IMR-90 (cell line): ENCODE measurements around the gene RASA1. TPM values are rescaled to one million over a fixed set of nuclear protein-coding genes. Genes with fewer than 3 reads are reported as not detected.

Experiments
- ATAC-seq: fragments of 200-7000 bp; cut with Tn5 transposase; 2 replicates; pipeline ENCODE4 v1.9.1; 2020; ENCODE audit warnings: low read depth, mild to moderate bottlenecking, moderate library complexity
- BruUV-seq: library from RNA; stranded (reverse); fragments of 400-500 nt; replicated peaks from 2 replicates; lab custom pipeline; 2021; lab: Mats Ljungman, UMichigan
- CTCF ChIA-PET: fragments of 300-600 bp; formaldehyde crosslinking; extraction: SDS; loops from one replicate; lab custom pipeline; 2021; ENCODE audit warnings: antibody characterized with exemption; lab: Yijun Ruan, JAX
- POLR2A ChIA-PET: fragments of 300-600 bp; sonication (Branson Sonifier 250); formaldehyde crosslinking; loops from one replicate; lab custom pipeline; 2022; ENCODE audit warnings: antibody characterized with exemption; ENCODE audit not compliant: unreplicated experiment; lab: Charles Lee
- DNase-seq: peaks from one replicate; pipeline ENCODE4 v3.0.0; 2013
- H2AFZ ChIP-seq: replicated peaks from 2 replicates; pipeline ENCODE3; 2013; ENCODE audit warnings: low read length, mild to moderate bottlenecking; ENCODE audit not compliant: poor library complexity
- H2AK5ac ChIP-seq: 2 replicates; pipeline ENCODE4 v1.6.1; 2013; ENCODE audit warnings: low read depth, low read length, inconsistent platforms
- H2AK9ac ChIP-seq: replicated peaks from 2 replicates; pipeline ENCODE3; 2013; ENCODE audit warnings: mild to moderate bottlenecking, low read depth, low read length, moderate library complexity; ENCODE audit not compliant: poor library complexity
- H2BK120ac ChIP-seq: 2 replicates; pipeline ENCODE4 v1.6.1; 2013; ENCODE audit warnings: low read depth, low read length, inconsistent platforms
- H2BK15ac ChIP-seq: 3 replicates; pipeline ENCODE4 v1.6.1; 2013; ENCODE audit warnings: low read depth, low read length, inconsistent platforms
- H2BK20ac ChIP-seq: 2 replicates; pipeline ENCODE4 v1.6.1; 2013; ENCODE audit warnings: low read depth, mild to moderate bottlenecking, inconsistent platforms, low read length, moderate library complexity
- H2BK5ac ChIP-seq: 2 replicates; pipeline ENCODE4 v1.6.1; 2013; ENCODE audit warnings: mild to moderate bottlenecking, low read depth, low read length, inconsistent platforms; ENCODE audit not compliant: poor library complexity, severe bottlenecking
- H3K14ac ChIP-seq: replicated peaks from 2 replicates; pipeline ENCODE4 v1.6.1; 2013; ENCODE audit warnings: low read depth, low read length, inconsistent platforms
- H3K18ac ChIP-seq: 2 replicates; pipeline ENCODE4 v1.6.1; 2013; ENCODE audit warnings: low read depth, low read length, control low read depth
- H3K23ac ChIP-seq: 2 replicates; pipeline ENCODE4 v1.6.1; 2013; ENCODE audit warnings: low read depth, low read length, inconsistent platforms
- H3K27ac ChIP-seq: 2 replicates; pipeline ENCODE4 v1.5.1; 2013; ENCODE audit warnings: mild to moderate bottlenecking, control low read depth, low read length; ENCODE audit not compliant: insufficient read depth
- H3K27me3 ChIP-seq: 2 replicates; pipeline ENCODE4 v1.6.1; 2013; ENCODE audit warnings: low read length; ENCODE audit not compliant: control insufficient read depth, insufficient read depth
- H3K36me3 ChIP-seq: 2 replicates; pipeline ENCODE4 v1.6.1; 2013; ENCODE audit warnings: low read length, mixed read lengths; ENCODE audit not compliant: control insufficient read depth, insufficient read depth
- H3K4ac ChIP-seq: 2 replicates; pipeline ENCODE4 v1.6.1; 2013; ENCODE audit warnings: low read depth, low read length, inconsistent platforms
- H3K4me1 ChIP-seq: 2 replicates; pipeline ENCODE4 v1.6.1; 2013; ENCODE audit warnings: low read length, mixed read lengths; ENCODE audit not compliant: control insufficient read depth, insufficient read depth
- H3K4me2 ChIP-seq: 2 replicates; pipeline ENCODE4 v1.6.1; 2013; ENCODE audit warnings: low read depth, mild to moderate bottlenecking, control low read depth, low read length, moderate library complexity
- H3K4me3 ChIP-seq: 2 replicates; pipeline ENCODE4 v1.5.1; 2013; ENCODE audit warnings: low read depth, mild to moderate bottlenecking, control low read depth, low read length, moderate library complexity; ENCODE audit not compliant: insufficient read depth
- H3K56ac ChIP-seq: 2 replicates; pipeline ENCODE4 v1.6.1; 2013; ENCODE audit warnings: low read length, inconsistent platforms; ENCODE audit not compliant: insufficient read depth; ENCODE audit errors: extremely low read depth
- H3K79me1 ChIP-seq, 2 experiments: 2 replicates each; pipeline ENCODE4 v1.6.1; 2013; ENCODE audit warnings: low read length in 2 of 2, inconsistent platforms in 1 of 2, low read depth in 1 of 2
- H3K9ac ChIP-seq: 2 replicates; pipeline ENCODE4 v1.6.1; 2013; ENCODE audit warnings: low read depth, low read length, control low read depth
- H3K9me1 ChIP-seq: 2 replicates; pipeline ENCODE4 v1.6.1; 2013; ENCODE audit warnings: low read length, inconsistent platforms; ENCODE audit not compliant: insufficient read depth
- H3K9me3 ChIP-seq: 2 replicates; pipeline ENCODE4 v1.6.1; 2013; ENCODE audit warnings: low read length; ENCODE audit not compliant: control insufficient read depth, insufficient read depth
- H4K20me1 ChIP-seq: 2 replicates; pipeline ENCODE4 v1.6.1; 2013; ENCODE audit warnings: low read length, inconsistent platforms; ENCODE audit not compliant: insufficient read depth
- H4K5ac ChIP-seq: 2 replicates; pipeline ENCODE4 v1.6.1; 2013; ENCODE audit warnings: mild to moderate bottlenecking, low read depth, low read length, control low read depth
- H4K8ac ChIP-seq, 2 experiments: 2 replicates each; pipeline ENCODE4 v1.6.1; 2013; ENCODE audit warnings: low read depth in 2 of 2, low read length in 2 of 2, control low read depth in 1 of 2, inconsistent platforms in 1 of 2
- H4K91ac ChIP-seq: 2 replicates; pipeline ENCODE4 v1.6.1; 2013; ENCODE audit warnings: low read depth, low read length, inconsistent platforms; ENCODE audit not compliant: insufficient read depth
- CHD1 ChIP-seq: IDR thresholded peaks from 2 replicates; pipeline ENCODE4 v1.6.1; 2012; ENCODE audit warnings: low read depth, low read length, improper control_type of control experiment
- NFE2L2 ChIP-seq: fragments of 150-350 bp; IDR thresholded peaks from 2 replicates; pipeline ENCODE4 v1.6.1; 2016; ENCODE audit warnings: low read depth, mild to moderate bottlenecking, low read length
- RAD21 ChIP-seq: IDR thresholded peaks from 2 replicates; pipeline ENCODE4 v1.6.1; 2012; ENCODE audit warnings: low read length, improper control_type of control experiment
- SMC3 ChIP-seq: fragments of 150-350 bp; IDR thresholded peaks from 2 replicates; pipeline ENCODE4 v1.6.1; 2016; ENCODE audit warnings: low read depth, mild to moderate bottlenecking, antibody characterized with exemption, low read length, moderate library complexity
- WGBS, 2 experiments: methylation state at CpG; one replicate each; pipeline versions ENCODE4 v1.1.5 to v1.1.7; 2013; ENCODE audit warnings: missing lambda C conversion rate in 2 of 2; ENCODE audit not compliant: insufficient read length in 1 of 2; ENCODE audit errors: extremely low coverage in 2 of 2; 5-methylcytosine and 5-hydroxymethylcytosine counted together
- dilution Hi-C: fragments of 300-500 bp; cut with HindIII; formaldehyde crosslinking; loops from one replicate; pipeline ENCODE4 v1.14.3; 2018; ENCODE audit warnings: low sequenced_read_pairs; ENCODE audit not compliant: unreplicated experiment
- in situ Hi-C: fragments of 300-500 bp; cut with MboI; formaldehyde crosslinking; loops from 3 replicates; pipeline ENCODE4 v1.14.3; 2019; ENCODE audit warnings: low sequenced_read_pairs, inconsistent platforms, mixed read lengths
- intact Hi-C: fragments of 100-400 bp; cut with micrococcal nuclease; formaldehyde crosslinking; loops from 2 replicates; pipeline ENCODE4 v1.10.0; 2022
- polyA plus RNA-seq, 3 experiments: library from polyadenylated mRNA; depleted of rRNA; stranded (reverse); fragments of >200 nt; gene quantifications; 2 replicates each; pipeline ENCODE4 v1.2.3, GENCODE V29; 2012; ENCODE audit warnings: low replicate concordance in 1 of 3
- total RNA-seq: library from RNA; depleted of rRNA; stranded (reverse); fragments of >200 nt; gene quantifications from 2 replicates; pipeline ENCODE4 v1.2.3, GENCODE V29; 2012
- TF ChIP-seq, protein P1 (sequence below): conservative IDR thresholded peaks from 2 replicates; pipeline ENCODE4 v1.5.1; 2012; ENCODE audit warnings: mild to moderate bottlenecking, low read depth, low read length, improper control_type of control experiment

RASA1 gene
- total and polyA plus RNA-seq, 2 of the 4 experiments (the other 2 are of a cell fraction), result 37.6 to 45.7 TPM

DNA sequence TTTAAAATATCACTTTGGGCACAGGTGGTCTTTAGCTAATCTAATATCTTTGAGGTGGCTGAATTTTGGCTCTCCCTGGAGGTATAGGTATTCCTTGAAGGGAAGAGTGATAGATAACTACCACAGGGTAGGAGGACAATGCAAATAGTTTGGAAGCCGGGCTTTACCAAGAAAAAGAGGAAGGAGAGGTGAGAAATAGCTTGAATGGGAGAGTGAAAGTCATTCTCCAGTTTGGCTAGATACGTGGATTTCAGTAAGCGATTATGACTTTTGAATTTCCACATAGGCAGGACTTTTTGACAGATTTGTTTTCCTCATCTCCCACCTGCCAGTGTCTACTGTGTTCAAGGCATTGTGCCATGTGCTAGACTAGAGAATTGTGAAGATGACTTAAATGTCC, 45.5 kb downstream of the RASA1 start:
- Histone ChIP-seq H4K91ac (no peak overlapping the region), H2BK20ac (no peak overlapping the region), H3K9me3 (no peaks in the 10 kb centered on the region), H3K4me2 (no peak overlapping the region), H3K36me3 (no peaks in the 10 kb centered on the region), H3K9ac (no peak overlapping the region), H3K27ac (no peak overlapping the region), H2AK5ac (no peak overlapping the region), H2BK15ac (no peak overlapping the region), H2BK5ac (no peak overlapping the region), H4K8ac (no peak overlapping the region), H3K4ac (no peak overlapping the region), H4K20me1 (peaks cover 25% of the 10 kb centered on the region), H3K9me1 (peaks cover 7% of the 10 kb centered on the region), H2AFZ (no peak overlapping the region), H4K5ac (no peak overlapping the region), H3K27me3 (no peaks in the 10 kb centered on the region), H2AK9ac (no peak overlapping the region), H3K4me3 (no peak overlapping the region), H3K23ac (no peak overlapping the region), H3K14ac (no peak overlapping the region), H3K18ac (no peak overlapping the region), H3K4me1 (peaks cover 3% of the 10 kb centered on the region), H3K79me1 (peaks cover 15 to 48% of the 10 kb centered on the region in 2 experiments), H2BK120ac (no peak overlapping the region), H3K56ac (no peak overlapping the region)
- no TSS peak for BruUV-seq
- no peak for ATAC-seq
- in situ Hi-C loops, result no loop called here
- DNase-seq, result no peak
- no peak for TF ChIP-seq NFE2L2
- TF ChIP-seq, protein P1, sequence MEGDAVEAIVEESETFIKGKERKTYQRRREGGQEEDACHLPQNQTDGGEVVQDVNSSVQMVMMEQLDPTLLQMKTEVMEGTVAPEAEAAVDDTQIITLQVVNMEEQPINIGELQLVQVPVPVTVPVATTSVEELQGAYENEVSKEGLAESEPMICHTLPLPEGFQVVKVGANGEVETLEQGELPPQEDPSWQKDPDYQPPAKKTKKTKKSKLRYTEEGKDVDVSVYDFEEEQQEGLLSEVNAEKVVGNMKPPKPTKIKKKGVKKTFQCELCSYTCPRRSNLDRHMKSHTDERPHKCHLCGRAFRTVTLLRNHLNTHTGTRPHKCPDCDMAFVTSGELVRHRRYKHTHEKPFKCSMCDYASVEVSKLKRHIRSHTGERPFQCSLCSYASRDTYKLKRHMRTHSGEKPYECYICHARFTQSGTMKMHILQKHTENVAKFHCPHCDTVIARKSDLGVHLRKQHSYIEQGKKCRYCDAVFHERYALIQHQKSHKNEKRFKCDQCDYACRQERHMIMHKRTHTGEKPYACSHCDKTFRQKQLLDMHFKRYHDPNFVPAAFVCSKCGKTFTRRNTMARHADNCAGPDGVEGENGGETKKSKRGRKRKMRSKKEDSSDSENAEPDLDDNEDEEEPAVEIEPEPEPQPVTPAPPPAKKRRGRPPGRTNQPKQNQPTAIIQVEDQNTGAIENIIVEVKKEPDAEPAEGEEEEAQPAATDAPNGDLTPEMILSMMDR, result no peak
- no peak for TF ChIP-seq SMC3
- TF ChIP-seq CHD1, result no peak
- TF ChIP-seq RAD21, result no peak
- CTCF ChIA-PET, result no interaction called here
- WGBS, 2 experiments, result 100% methylated on average over 1 of the region's 3 CpGs; no CpG with 5 or more reads in 1 of the 2 experiments
- intact Hi-C loops, result no loop called here
- dilution Hi-C loops, result no loop called here
- POLR2A ChIA-PET, result no interaction called here
